HepG2 (cell line): ENCODE measurements around the gene VNN1. TPM values are rescaled to one million over a fixed set of nuclear protein-coding genes. Genes with fewer than 3 reads are reported as not detected.

ENCODE experiments used
- ATAC-seq: fragments of 200-7000 bp; cut with Tn5 transposase; 3 replicates; pipeline ENCODE4 v1.9.1; 2020; ENCODE audit warnings: mild to moderate bottlenecking, moderate library complexity
- BruUV-seq: library from RNA; stranded (reverse); fragments of 400-500 nt; replicated peaks from 2 replicates; lab custom pipeline; 2021; lab: Mats Ljungman, UMichigan
- CTCF ChIA-PET: fragments of 300-600 bp; formaldehyde crosslinking; extraction: SDS; loops from one replicate; lab custom pipeline; 2021; ENCODE audit warnings: low total read pairs, inconsistent platforms, low intra/inter-chr PET ratio; lab: Yijun Ruan, JAX
- POLR2A ChIA-PET: fragments of 350-600 bp; sonication (Branson Sonifier 250); formaldehyde crosslinking; loops from one replicate; lab custom pipeline; 2020; ENCODE audit warnings: antibody characterized with exemption, inconsistent platforms; lab: Yijun Ruan, JAX
- DNase-seq: peaks from one replicate; pipeline ENCODE4 v3.0.0-alpha.2; 2015; ENCODE audit warnings: low spot score
- FAIRE-seq: peaks from 3 replicates; lab custom pipeline; 2011; peaks lifted over from hg19 to GRCh38; lab: Jason Lieb, UNC
- H2AFZ ChIP-seq: one replicate; pipeline ENCODE4 v1.6.1; 2011; ENCODE audit warnings: low read length, inconsistent platforms
- H3K27ac ChIP-seq: fragments of 300-600 bp; 3 replicates; pipeline ENCODE4 v1.8.0; 2011; ENCODE audit warnings: mixed run types, mild to moderate bottlenecking, mixed read lengths, low read length, inconsistent platforms; ENCODE audit not compliant: insufficient read depth; ENCODE audit errors: extremely low read length
- H3K27me3 ChIP-seq, 2 experiments: fragments of 200-600 bp in 1 of 2; 2 replicates in 1 of 2; 3 replicates in 1 of 2; pipeline versions ENCODE4 v1.6.0 to v1.8.0; 2011; ENCODE audit warnings: low read length in 2 of 2, mild to moderate bottlenecking in 2 of 2, moderate library complexity in 2 of 2, inconsistent platforms in 1 of 2; ENCODE audit not compliant: insufficient read depth in 2 of 2, control insufficient read depth in 1 of 2
- H3K36me3 ChIP-seq, 2 experiments: fragments of 200-600 bp in 1 of 2; replicated peaks in 1 of 2; 2 replicates in 1 of 2; 3 replicates in 1 of 2; pipeline versions ENCODE4 v1.5.1 to v1.8.0; 2011; ENCODE audit warnings: low read length in 2 of 2, inconsistent platforms in 1 of 2; ENCODE audit not compliant: insufficient read depth in 2 of 2, control insufficient read depth in 1 of 2
- H3K4me1 ChIP-seq: 2 replicates; pipeline ENCODE4 v1.5.1; 2012; ENCODE audit warnings: low read length, inconsistent platforms; ENCODE audit not compliant: insufficient read depth
- H3K4me2 ChIP-seq: 2 replicates; pipeline ENCODE4 v1.6.0; 2011; ENCODE audit warnings: low read depth, low read length, inconsistent platforms
- H3K4me3 ChIP-seq, 3 experiments: fragments of 200-600 bp in 1 of 3; sonication (generic), shearing (Covaris generic) in 1 of 3; replicated peaks in 1 of 3; 2 replicates each; pipeline ENCODE4 v1.5.1; 2011 to 2016; ENCODE audit warnings: low read length in 3 of 3, inconsistent platforms in 2 of 3, low read depth in 2 of 3, mild to moderate bottlenecking in 2 of 3, control low read depth in 1 of 3, mixed read lengths in 1 of 3; ENCODE audit not compliant: insufficient read depth in 1 of 3
- H3K79me2 ChIP-seq: one replicate; pipeline ENCODE4 v1.6.1; 2011; ENCODE audit warnings: low read length, inconsistent platforms; ENCODE audit not compliant: insufficient read depth
- H3K9ac ChIP-seq: 2 replicates; pipeline ENCODE4 v1.6.0; 2011; ENCODE audit warnings: mild to moderate bottlenecking, low read depth, low read length, inconsistent platforms; ENCODE audit not compliant: insufficient read depth
- H3K9me3 ChIP-seq: 2 replicates; pipeline ENCODE4 v1.5.1; 2012; ENCODE audit warnings: mild to moderate bottlenecking, low read length
- H4K20me1 ChIP-seq: 2 replicates; pipeline ENCODE4 v1.6.0; 2011; ENCODE audit warnings: inconsistent platforms, mild to moderate bottlenecking, low read length, moderate library complexity; ENCODE audit not compliant: insufficient read depth
- AFF4 ChIP-seq: sonication (generic); formaldehyde crosslinking; IDR thresholded peaks from 2 replicates; pipeline ENCODE4 v1.4.0; 2020; ENCODE audit warnings: missing genetic modification reagents
- ZBTB14 ChIP-seq: sonication (generic); formaldehyde crosslinking; IDR thresholded peaks from 2 replicates; pipeline ENCODE4 v1.4.0; 2020; ENCODE audit warnings: missing genetic modification reagents
- ZNF644 ChIP-seq: IDR thresholded peaks from 2 replicates; pipeline ENCODE4 v1.6.1; 2016; ENCODE audit warnings: low read depth
- ZNF800 ChIP-seq: sonication (generic); formaldehyde crosslinking; IDR thresholded peaks from 2 replicates; pipeline ENCODE4 v1.4.0; 2020; ENCODE audit warnings: missing genetic modification reagents
- WGBS: methylation state at CpG from one replicate; pipeline ENCODE4 v1.1.6; 2017; ENCODE audit warnings: low lambda C conversion rate; 5-methylcytosine and 5-hydroxymethylcytosine counted together
- in situ Hi-C: cut with HindIII; loops from 2 replicates; pipeline ENCODE4 v1.10.0; 2017; ENCODE audit warnings: low pct_unique_long_range_greater_than_20kb; ENCODE audit not compliant: extremely low pct_ligation_motif_present
- intact Hi-C: fragments of 100-400 bp; cut with micrococcal nuclease; formaldehyde crosslinking; loops from one replicate; pipeline ENCODE4 v1.10.0; 2022; ENCODE audit not compliant: unreplicated experiment
- polyA plus RNA-seq, 8 experiments: library from polyadenylated mRNA; depleted of rRNA in 3 of 8; stranded (reverse) in 7 of 8; unstranded in 1 of 8; fragments of >200 nt; fragmentation: Illumina TruSeq in 4 of 8; extraction: Trizol in 4 of 8; gene quantifications; 2 replicates each; pipeline versions ENCODE4 v1.2.1 to v1.2.3, GENCODE V29; 2011 to 2016; ENCODE audit warnings: low read depth in 4 of 8, missing spikeins in 1 of 8, mixed read lengths in 1 of 8; ENCODE audit not compliant: insufficient read depth in 1 of 8
- total RNA-seq, 5 experiments: library from RNA; depleted of rRNA; stranded (reverse); fragments of >200 nt; fragmentation: Illumina TruSeq; extraction: Trizol; gene quantifications; 2 replicates each; pipeline ENCODE4 v1.2.3, GENCODE V29; 2016; ENCODE audit warnings: low read depth in 1 of 5

Gene VNN1
- total and polyA plus RNA-seq, 2 of the 13 experiments (the other 11 are each of a cell fraction or from before 2014, with no cell fraction given), result 0.62 to 4.0 TPM

- no peak for TF ChIP-seq AFF4
- peak; percentile 95 for TF ChIP-seq ZNF644 (CRISPR knock-in tag)
Observed at GRCh38 chr6:132734694-132735236, 20.9 kb upstream of the VNN1 start (continued).

GRCh38 chr6:132733814-132734213 lies 20.0 kb upstream of the VNN1 start:
- POLR2A ChIA-PET, result no interaction called here
- intact Hi-C loops, result no loop called here
- FAIRE-seq (no peak), ATAC-seq (no peak; the same call in 2 of the 3 replicates), DNase-seq (no peak)
- Histone ChIP-seq H3K36me3 (no peaks in the 10 kb centered on the region), H3K79me2 (no peaks in the 10 kb centered on the region), H4K20me1 (no peaks in the 10 kb centered on the region), H2AFZ (no peak overlapping the region), H3K9me3 (no peaks in the 10 kb centered on the region), H3K27me3 (no peaks in the 10 kb centered on the region), H3K4me1 (peaks cover 47% of the 10 kb centered on the region), H3K27ac (no peak overlapping the region), H3K4me2 (no peak overlapping the region), H3K9ac (no peak overlapping the region), H3K4me3 (no peak overlapping the region)
- TF ChIP-seq ZNF800 (CRISPR knock-in tag) (0 out of 2 replicates have a peak, but pooled peaks have one; percentile 1), ZBTB14 (no peak)
- 53% methylated on average over 1 of the region's 1 CpG for WGBS
- BruUV-seq, result no TSS peak
- in situ Hi-C loops, result no loop called here
- CTCF ChIA-PET, result no interaction called here
